SK-N-SH treated with all-trans-retinoic acid at 6 μM for 48 hours (cell line): Measurements from ENCODE around the gene TARBP1.

Source experiments
- ESRRG ChIP-seq: fragments of 250-450 bp; sonication (Bioruptor Pico); IDR thresholded peaks from 2 replicates; pipeline ENCODE4 v1.6.1; 2021; ENCODE audit warnings: mild to moderate bottlenecking
- SNAI2 ChIP-seq: fragments of 250-450 bp; sonication (Bioruptor Pico); IDR thresholded peaks from 2 replicates; pipeline ENCODE4 v1.5.0; 2020; ENCODE audit warnings: mild to moderate bottlenecking, moderate library complexity
- ZC3H10 ChIP-seq: fragments of 250-450 bp; sonication (Bioruptor Pico); IDR thresholded peaks from 2 replicates; pipeline ENCODE4 v1.5.1; 2021; ENCODE audit warnings: mild to moderate bottlenecking, moderate library complexity
- ZNF8 ChIP-seq: fragments of 450-650 bp; formaldehyde crosslinking; IDR thresholded peaks from 2 replicates; pipeline ENCODE4 v1.5.0; 2020; ENCODE audit warnings: mild to moderate bottlenecking, moderate library complexity

DNA sequence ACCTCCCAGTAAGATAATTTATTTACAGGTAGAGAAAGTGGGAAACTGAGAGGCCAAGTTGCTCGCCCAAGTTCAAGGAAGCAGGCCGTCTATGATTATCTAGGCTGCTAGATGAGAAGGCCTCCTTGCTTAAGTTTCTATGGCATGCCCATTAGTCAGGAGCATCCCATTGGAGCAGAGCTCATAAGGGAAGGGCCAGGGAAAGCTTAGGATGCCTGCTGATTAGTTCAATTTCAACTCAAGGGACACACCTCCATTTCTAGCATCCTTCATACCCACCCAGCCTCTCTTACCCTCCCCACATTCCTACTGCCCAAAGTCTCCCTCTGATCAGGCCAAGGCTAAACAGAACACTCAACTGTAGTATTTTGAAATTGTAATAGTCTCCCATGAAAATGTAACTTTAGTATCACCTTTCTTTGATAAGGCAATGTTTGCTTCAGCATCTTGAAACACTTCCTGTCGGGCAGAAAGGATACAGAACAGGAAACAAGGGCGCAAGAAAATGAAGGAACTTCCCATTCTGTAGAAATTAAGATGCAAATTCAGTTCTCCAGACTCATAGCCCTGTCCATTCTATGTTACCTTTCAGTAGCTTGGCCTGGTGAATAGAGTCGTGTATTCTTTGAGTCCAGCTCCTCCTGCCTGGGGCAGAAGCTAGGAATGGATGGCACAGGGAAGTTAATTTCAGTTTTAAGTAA, 46.3 kb upstream of the TARBP1 start:
- TF ChIP-seq SNAI2 (no peak), ZC3H10 (CRISPR knock-in tag) (no peak), ESRRG (CRISPR knock-in tag) (no peak), ZNF8 (no peak)
